ENCODE results near the gene ACADL.

Gene ACADL

GRCh38 chr2:210224941-210225672 lies at the start of gene ACADL:
Gene ACADL, minus strand, starts transcription at chr2:210225447. Its CDS starts 184 bp downstream, at chr2:210225263.
- peak; percentile 32 for DNase-seq

GRCh38 chr2:210271300-210271699 lies 46.1 kb upstream of the ACADL start:
- no peak for DNase-seq

GRCh38 chr2:210269148-210269547 lies 43.9 kb upstream of the ACADL start:
- DNase-seq = no peak

- DNase-seq = no peak
Measured at GRCh38 chr2:210268281-210268680, 43.0 kb upstream of the ACADL start.

- DNase-seq = no peak
Measured at GRCh38 chr2:210267698-210268097, 42.5 kb upstream of the ACADL start.

GRCh38 chr2:210264282-210264681 lies 39.0 kb upstream of the ACADL start:
- DNase-seq = no peak

GRCh38 chr2:210263841-210264240 lies 38.6 kb upstream of the ACADL start:
- DNase-seq = no peak

- no peak for DNase-seq
Measured at GRCh38 chr2:210262036-210262435, 36.8 kb upstream of the ACADL start.

- no peak for DNase-seq
Measured at GRCh38 chr2:210259687-210260086, 34.4 kb upstream of the ACADL start.

GRCh38 chr2:210252699-210253606 lies 27.7 kb upstream of the ACADL start:
- DNase-seq = no peak

- DNase-seq = no peak
Measured at GRCh38 chr2:210250622-210251021, 25.4 kb upstream of the ACADL start.

- no peak for DNase-seq
Measured at GRCh38 chr2:210233487-210233886, 8.2 kb upstream of the ACADL start.

- no peak for DNase-seq
Measured at GRCh38 chr2:210230984-210231383, 5.7 kb upstream of the ACADL start.

GRCh38 chr2:210230518-210230917 lies 5.3 kb upstream of the ACADL start:
- no peak for DNase-seq

GRCh38 chr2:210228586-210228985 lies 3.3 kb upstream of the ACADL start:
- DNase-seq = no peak

- DNase-seq = no peak
Measured at GRCh38 chr2:210227290-210228088, 2.2 kb upstream of the ACADL start.

GRCh38 chr2:210226223-210226622 lies 976 bp upstream of the ACADL start:
- no peak for DNase-seq

GRCh38 chr2:210224591-210224940 lies 681 bp downstream of the ACADL start:
- no peak for DNase-seq

GRCh38 chr2:210215120-210215519 lies 10.1 kb downstream of the ACADL start:
- DNase-seq = no peak

- no peak for DNase-seq
Measured at GRCh38 chr2:210210185-210210584, 15.1 kb downstream of the ACADL start.

GRCh38 chr2:210207929-210208328 lies 17.3 kb downstream of the ACADL start:
- no peak for DNase-seq

GRCh38 chr2:210203558-210203957 lies 21.7 kb downstream of the ACADL start:
- no peak for DNase-seq

GRCh38 chr2:210203147-210203546 lies 22.1 kb downstream of the ACADL start:
- DNase-seq = no peak

Measured in stimulated activated CD8-positive, alpha-beta memory T cell treated with anti-CD3 and anti-CD28 coated beads, Interleukin-4, amount 100 ng/mL, for 48 hours (primary cell).